Hepatocyte (in vitro differentiated cells): ENCODE results near the gene GRIN3A. TPM values are rescaled to one million over a fixed set of nuclear protein-coding genes. Genes with fewer than 3 reads are reported as not detected.

Source experiments
- DNase-seq: peaks from one replicate; pipeline ENCODE4 v3.0.0-alpha.2; 2016; ENCODE audit warnings: low spot score
- H2AFZ ChIP-seq: fragments of 200-600 bp; sonication (generic); 2 replicates; pipeline ENCODE4 v1.6.0; 2016; ENCODE audit warnings: antibody characterized with exemption, mild to moderate bottlenecking
- H3K27ac ChIP-seq: fragments of 200-600 bp; sonication (generic); 2 replicates; pipeline ENCODE4 v1.5.1; 2016; ENCODE audit warnings: mild to moderate bottlenecking
- H3K27me3 ChIP-seq: fragments of 200-600 bp; sonication (generic); 2 replicates; pipeline ENCODE4 v1.6.1; 2016
- H3K36me3 ChIP-seq: fragments of 200-600 bp; sonication (generic); replicated peaks from 2 replicates; pipeline ENCODE4 v1.5.1; 2016; ENCODE audit warnings: low read depth; ENCODE audit not compliant: insufficient read depth
- H3K4me1 ChIP-seq: fragments of 200-600 bp; sonication (generic); 2 replicates; pipeline ENCODE4 v1.5.1; 2016; ENCODE audit warnings: mild to moderate bottlenecking, moderate library complexity; ENCODE audit not compliant: insufficient read depth
- H3K4me2 ChIP-seq: fragments of 200-600 bp; sonication (generic); 2 replicates; pipeline ENCODE4 v1.6.0; 2016
- H3K4me3 ChIP-seq: fragments of 200-600 bp; sonication (generic); 2 replicates; pipeline ENCODE4 v1.5.1; 2016; ENCODE audit warnings: mild to moderate bottlenecking
- H3K79me2 ChIP-seq: fragments of 200-600 bp; sonication (generic); 2 replicates; pipeline ENCODE4 v1.6.0; 2017; ENCODE audit warnings: mild to moderate bottlenecking
- H3K9me2 ChIP-seq: fragments of 200-600 bp; sonication (generic); replicated peaks from 2 replicates; pipeline ENCODE4 v1.6.0; 2017; ENCODE audit warnings: mild to moderate bottlenecking; ENCODE audit not compliant: insufficient read depth
- H3K9me3 ChIP-seq: fragments of 200-600 bp; sonication (generic); 2 replicates; pipeline ENCODE4 v1.5.1; 2016; ENCODE audit warnings: low read depth, mild to moderate bottlenecking
- H4K20me1 ChIP-seq: fragments of 200-600 bp; sonication (generic); 2 replicates; pipeline ENCODE4 v1.6.0; 2016; ENCODE audit warnings: mild to moderate bottlenecking; ENCODE audit not compliant: insufficient read depth, poor library complexity, severe bottlenecking
- EZH2 ChIP-seq: fragments of 200-600 bp; sonication (generic); IDR thresholded peaks from 2 replicates; pipeline ENCODE4 v1.6.1; 2016; ENCODE audit warnings: antibody characterized with exemption, mild to moderate bottlenecking, borderline replicate concordance
- EZH2phosphoT487 ChIP-seq: fragments of 200-600 bp; sonication (generic); IDR thresholded peaks from one replicate; pipeline ENCODE4 v1.6.1; 2018; ENCODE audit warnings: antibody characterized with exemption, mild to moderate bottlenecking, low read depth, moderate library complexity; ENCODE audit not compliant: unreplicated experiment, severe bottlenecking
- WGBS: methylation state at CpG from one replicate; pipeline ENCODE4 v1.1.6; 2016; ENCODE audit warnings: low lambda C conversion rate; ENCODE audit errors: missing lambda C conversion rate; 5-methylcytosine and 5-hydroxymethylcytosine counted together
- polyA plus RNA-seq: library from polyadenylated mRNA; unstranded; fragments of >200 nt; fragmentation: Nextera tagmentation; extraction: Ambion mirVana; gene quantifications from 2 replicates; pipeline ENCODE4 v1.2.1, GENCODE V29; 2016
- total RNA-seq: library from RNA; depleted of rRNA; stranded (reverse); fragments of >200 nt; gene quantifications from 2 replicates; pipeline ENCODE4 v1.2.3, GENCODE V29; 2014
- TF ChIP-seq, protein P1 (sequence below): fragments of 200-600 bp; sonication (generic); IDR thresholded peaks from 2 replicates; pipeline ENCODE4 v1.5.1; 2016; ENCODE audit warnings: antibody characterized with exemption, mild to moderate bottlenecking; ENCODE audit not compliant: poor library complexity

Gene GRIN3A
- total and polyA plus RNA-seq, 2 experiments from 2014 or later, result 0.10 TPM; not detected in 1

DNA sequence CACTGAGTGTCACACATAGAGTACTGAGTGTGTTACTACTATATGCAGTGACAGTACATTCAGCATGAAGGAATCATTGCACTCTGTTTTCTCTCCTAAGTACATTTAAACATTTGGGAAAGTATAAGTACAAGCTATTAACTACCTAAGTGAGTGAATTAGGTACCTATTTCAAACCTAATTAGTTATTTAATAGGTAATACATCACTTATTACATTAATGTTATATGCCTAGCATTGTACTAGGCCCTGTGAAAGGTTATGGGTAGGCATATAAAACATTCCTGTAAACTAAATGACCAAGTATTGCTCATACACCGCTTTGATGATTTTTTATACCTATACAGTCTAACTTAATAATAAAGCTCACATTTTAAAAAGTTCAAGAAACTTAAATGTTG is 118.0 kb downstream of the GRIN3A start:
- Histone ChIP-seq H3K4me3 (no peak overlapping the region), H2AFZ (no peak overlapping the region), H3K27me3 (no peaks in the 10 kb centered on the region), H3K9me2 (peaks cover 3% of the 10 kb centered on the region), H3K9me3 (no peaks in the 10 kb centered on the region), H4K20me1 (no peaks in the 10 kb centered on the region), H3K79me2 (no peaks in the 10 kb centered on the region), H3K36me3 (no peaks in the 10 kb centered on the region), H3K27ac (no peak overlapping the region), H3K4me1 (no peaks in the 10 kb centered on the region), H3K4me2 (no peak overlapping the region)
- DNase-seq, result no peak
- 85% methylated on average over 1 of the region's 1 CpG for WGBS
- TF ChIP-seq, protein P1, sequence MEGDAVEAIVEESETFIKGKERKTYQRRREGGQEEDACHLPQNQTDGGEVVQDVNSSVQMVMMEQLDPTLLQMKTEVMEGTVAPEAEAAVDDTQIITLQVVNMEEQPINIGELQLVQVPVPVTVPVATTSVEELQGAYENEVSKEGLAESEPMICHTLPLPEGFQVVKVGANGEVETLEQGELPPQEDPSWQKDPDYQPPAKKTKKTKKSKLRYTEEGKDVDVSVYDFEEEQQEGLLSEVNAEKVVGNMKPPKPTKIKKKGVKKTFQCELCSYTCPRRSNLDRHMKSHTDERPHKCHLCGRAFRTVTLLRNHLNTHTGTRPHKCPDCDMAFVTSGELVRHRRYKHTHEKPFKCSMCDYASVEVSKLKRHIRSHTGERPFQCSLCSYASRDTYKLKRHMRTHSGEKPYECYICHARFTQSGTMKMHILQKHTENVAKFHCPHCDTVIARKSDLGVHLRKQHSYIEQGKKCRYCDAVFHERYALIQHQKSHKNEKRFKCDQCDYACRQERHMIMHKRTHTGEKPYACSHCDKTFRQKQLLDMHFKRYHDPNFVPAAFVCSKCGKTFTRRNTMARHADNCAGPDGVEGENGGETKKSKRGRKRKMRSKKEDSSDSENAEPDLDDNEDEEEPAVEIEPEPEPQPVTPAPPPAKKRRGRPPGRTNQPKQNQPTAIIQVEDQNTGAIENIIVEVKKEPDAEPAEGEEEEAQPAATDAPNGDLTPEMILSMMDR, result no peak
- no peak for TF ChIP-seq EZH2
- TF ChIP-seq EZH2phosphoT487, result no peak

DNA sequence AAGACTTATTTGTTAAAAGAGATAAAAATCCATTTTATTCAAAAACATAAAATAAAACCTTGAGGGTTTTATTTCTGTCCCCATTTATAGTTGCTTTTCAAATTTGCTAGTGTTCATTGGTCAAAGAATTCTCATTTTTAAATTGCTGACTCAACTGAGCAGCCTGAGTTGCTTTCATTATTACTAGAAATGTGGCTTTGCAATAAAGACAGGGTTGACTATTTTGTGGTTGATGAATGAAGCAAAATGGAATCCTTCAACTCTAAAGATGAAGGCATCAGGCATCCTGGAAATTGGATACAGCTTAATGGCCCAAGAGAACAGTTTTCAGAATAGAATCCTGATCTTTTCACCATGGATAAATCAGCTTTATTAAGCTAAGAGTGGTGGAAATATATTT is 119.7 kb downstream of the GRIN3A start:
- Histone ChIP-seq H4K20me1 (no peaks in the 10 kb centered on the region), H3K36me3 (no peaks in the 10 kb centered on the region), H3K79me2 (no peaks in the 10 kb centered on the region), H3K27me3 (no peaks in the 10 kb centered on the region), H3K4me2 (no peak overlapping the region), H3K4me1 (no peaks in the 10 kb centered on the region), H3K9me2 (peaks cover 3% of the 10 kb centered on the region), H3K4me3 (no peak overlapping the region), H3K27ac (no peak overlapping the region), H3K9me3 (no peaks in the 10 kb centered on the region), H2AFZ (no peak overlapping the region)
- TF ChIP-seq, protein P1, result no peak
- TF ChIP-seq EZH2 (no peak), EZH2phosphoT487 (no peak)
- no peak for DNase-seq

DNA sequence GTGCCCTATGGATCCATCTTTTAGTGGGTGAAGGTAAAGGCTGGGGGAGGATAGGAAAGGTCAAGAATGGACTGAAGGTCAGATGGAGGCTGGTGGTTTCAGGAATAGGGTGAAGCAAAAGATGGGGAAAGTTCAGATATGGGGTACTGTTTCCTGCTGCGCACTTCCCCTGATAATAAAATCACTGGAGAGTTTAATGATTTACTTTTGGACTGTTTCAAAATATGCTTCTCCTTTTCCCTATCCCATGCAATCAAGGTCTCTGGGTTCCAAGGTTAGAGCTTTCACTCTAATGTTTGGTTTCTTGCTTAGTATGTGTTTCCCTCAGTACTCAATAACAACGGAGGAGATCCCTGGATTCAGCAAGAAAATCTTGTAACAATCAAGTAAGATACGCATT is 132.9 kb downstream of the GRIN3A start:
- H3K9me3 ChIP-seq, result no peaks in the 10 kb centered on the region
- WGBS, result 63% methylated on average over 3 of the region's 3 CpGs
- DNase-seq, result no peak
- no peak overlapping the region for H2AFZ ChIP-seq
- H3K4me3 ChIP-seq, result no peak overlapping the region
- H3K79me2 ChIP-seq, result no peaks in the 10 kb centered on the region
- H3K27me3 ChIP-seq, result peaks cover 4% of the 10 kb centered on the region
- no peaks in the 10 kb centered on the region for H4K20me1 ChIP-seq
- TF ChIP-seq EZH2, result no peak
- TF ChIP-seq, protein P1, result no peak
- TF ChIP-seq EZH2phosphoT487, result no peak
- no peak overlapping the region for H3K4me2 ChIP-seq
- H3K4me1 ChIP-seq, result no peaks in the 10 kb centered on the region
- no peaks in the 10 kb centered on the region for H3K9me2 ChIP-seq
- H3K27ac ChIP-seq, result no peak overlapping the region
- no peaks in the 10 kb centered on the region for H3K36me3 ChIP-seq

DNA sequence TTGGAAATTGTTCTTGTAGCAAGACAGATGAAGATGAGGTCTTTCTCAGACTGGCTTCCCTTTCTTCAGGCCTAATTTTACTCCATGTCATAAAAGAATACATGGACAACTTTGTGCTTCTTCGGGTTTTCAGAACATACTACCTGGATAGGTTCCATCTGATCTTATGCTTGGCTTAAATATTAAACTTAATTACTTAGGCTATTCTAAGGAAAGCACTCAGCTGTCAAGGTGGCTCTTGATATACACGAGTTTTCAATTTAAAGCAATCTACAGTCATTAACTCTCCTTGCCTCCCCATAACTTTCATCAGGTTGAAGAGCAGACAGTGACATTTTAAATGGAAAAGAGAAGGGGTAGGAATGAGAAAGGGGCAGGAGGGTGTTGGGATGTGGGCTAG is 134.2 kb downstream of the GRIN3A start:
- no peak for DNase-seq
- Histone ChIP-seq H4K20me1 (no peaks in the 10 kb centered on the region), H3K36me3 (no peaks in the 10 kb centered on the region), H3K27me3 (peaks cover 11% of the 10 kb centered on the region), H3K4me2 (no peak overlapping the region), H3K9me2 (no peaks in the 10 kb centered on the region), H3K4me1 (no peaks in the 10 kb centered on the region), H3K4me3 (no peak overlapping the region), H2AFZ (no peak overlapping the region), H3K9me3 (no peaks in the 10 kb centered on the region), H3K27ac (no peak overlapping the region), H3K79me2 (no peaks in the 10 kb centered on the region)
- WGBS, result 61% methylated on average over 2 of the region's 2 CpGs
- TF ChIP-seq EZH2, result no peak
